NCI-H2227 (cell line): ENCODE measurements around the gene MIER3.

Source experiments
- DNase-seq: peaks from one replicate; lab custom pipeline; 2025; ENCODE audit not compliant: unreplicated experiment; lab: John Stamatoyannopoulos, UW

MIER3 gene

DNA sequence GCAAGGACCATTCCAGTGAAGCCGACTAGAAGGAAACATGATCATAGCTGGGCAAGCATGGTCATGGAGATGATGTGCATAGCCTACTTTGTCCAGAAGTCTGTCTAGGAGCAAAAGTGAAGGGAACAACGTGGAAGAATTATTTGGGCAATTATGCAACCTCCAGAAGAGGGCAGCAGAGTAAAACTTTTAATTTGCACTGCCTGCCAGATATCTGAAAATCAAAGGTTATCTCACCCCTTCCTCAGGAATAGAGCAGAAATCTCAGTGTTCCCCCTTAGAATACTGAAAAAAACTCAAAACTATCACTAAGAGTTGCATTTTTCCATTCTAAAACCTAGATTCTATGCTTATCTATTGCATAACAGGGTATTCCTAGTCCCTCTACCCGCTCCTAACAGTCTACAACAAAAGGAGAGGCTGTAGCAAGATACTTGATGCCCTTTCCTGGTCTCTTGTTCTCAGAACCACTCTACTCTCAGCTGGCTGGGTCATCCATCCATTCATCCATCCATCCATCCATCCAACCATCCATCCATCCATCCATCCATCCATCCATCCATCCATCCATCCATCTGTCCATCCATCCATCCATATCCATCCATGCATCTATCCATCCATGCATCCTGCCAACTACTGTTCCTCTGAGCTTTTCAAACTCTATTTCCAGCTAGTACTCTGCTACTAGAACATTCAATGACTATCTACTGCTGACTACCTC lies 50.9 kb downstream of the MIER3 start:
- peak; percentile 26 for DNase-seq

DNA sequence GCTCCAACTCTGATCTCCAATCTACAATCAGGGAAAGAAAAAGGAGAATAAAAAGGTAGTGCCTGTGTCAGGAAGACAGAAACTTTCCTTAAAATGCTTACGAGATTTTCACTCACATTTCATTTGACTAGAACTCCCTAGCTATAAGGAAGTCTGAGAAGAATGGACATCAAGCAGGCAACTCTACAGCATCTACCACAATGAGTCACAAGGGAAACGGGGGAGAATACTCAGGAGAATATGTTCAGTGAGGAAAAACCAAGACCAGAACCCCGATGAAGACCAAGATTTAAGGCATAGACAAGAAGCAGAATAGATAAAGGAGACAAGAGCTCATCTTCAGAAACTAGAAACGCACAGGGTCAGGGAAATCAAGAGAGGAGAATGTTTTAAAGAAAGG lies 51.5 kb downstream of the MIER3 start:
- no peak for DNase-seq

DNA sequence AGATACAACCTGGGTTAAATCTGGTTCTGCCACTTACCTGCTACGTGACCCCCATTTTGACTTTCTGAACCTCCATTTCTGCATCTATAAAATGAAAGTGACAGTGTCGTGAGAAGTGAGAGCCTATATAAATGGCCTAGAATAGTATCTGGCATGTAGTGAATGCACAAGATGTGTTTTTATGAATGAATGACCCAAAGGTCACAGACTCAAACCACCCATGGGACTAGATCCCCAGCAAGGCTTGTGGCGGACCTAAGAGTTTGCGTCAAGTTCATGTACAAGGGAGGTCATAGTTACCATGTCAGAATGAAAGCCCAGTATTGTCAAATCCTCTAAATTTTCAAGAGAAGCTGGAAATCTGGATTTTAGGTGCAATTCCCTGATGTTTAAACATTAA lies 53.7 kb downstream of the MIER3 start:
- DNase-seq, result no peak

DNA sequence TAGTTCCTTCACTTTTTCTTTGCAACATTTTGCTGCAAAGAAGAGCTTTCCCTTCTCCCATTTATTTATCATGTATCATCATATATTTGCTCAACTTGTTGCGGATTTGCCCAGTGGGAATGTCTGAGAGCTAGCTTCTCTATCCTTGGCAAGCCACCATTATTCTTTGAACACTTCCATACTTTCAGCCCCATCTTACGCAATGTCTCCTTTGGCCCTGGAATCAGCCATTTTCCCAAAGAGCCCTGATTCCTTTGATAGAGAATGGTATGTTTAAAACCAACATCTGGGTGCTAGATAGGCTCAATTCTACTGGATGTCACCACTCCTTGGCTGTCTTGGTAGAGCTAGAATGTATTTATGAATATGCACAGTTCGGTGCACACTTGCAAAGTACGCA lies 55.2 kb downstream of the MIER3 start:
- DNase-seq, result no peak

DNA sequence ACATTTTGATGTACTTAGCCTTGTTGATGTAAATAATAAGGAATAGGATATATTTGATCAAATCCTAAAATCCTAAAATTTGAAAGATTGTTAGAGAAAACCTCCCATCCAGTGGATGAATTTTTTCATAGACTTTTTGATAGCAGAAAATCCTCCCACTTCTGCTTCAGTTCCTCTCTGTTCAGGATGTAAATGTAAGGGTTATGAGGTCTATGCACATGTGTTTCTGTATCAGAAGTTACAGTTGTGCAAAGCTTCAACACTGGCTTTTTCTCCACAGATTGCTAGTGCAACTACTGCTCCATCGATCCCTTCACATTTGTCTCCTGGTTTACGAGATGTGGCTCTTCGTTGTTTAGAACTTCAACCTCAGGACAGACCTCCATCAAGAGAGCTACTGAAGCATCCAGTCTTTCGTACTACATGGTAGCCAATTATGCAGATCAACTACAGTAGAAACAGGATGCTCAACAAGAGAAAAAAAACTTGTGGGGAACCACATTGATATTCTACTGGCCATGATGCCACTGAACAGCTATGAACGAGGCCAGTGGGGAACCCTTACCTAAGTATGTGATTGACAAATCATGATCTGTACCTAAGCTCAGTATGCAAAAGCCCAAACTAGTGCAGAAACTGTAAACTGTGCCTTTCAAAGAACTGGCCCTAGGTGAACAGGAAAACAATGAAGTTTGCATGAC lies 58.5 kb downstream of the MIER3 start:
- no peak for DNase-seq

DNA sequence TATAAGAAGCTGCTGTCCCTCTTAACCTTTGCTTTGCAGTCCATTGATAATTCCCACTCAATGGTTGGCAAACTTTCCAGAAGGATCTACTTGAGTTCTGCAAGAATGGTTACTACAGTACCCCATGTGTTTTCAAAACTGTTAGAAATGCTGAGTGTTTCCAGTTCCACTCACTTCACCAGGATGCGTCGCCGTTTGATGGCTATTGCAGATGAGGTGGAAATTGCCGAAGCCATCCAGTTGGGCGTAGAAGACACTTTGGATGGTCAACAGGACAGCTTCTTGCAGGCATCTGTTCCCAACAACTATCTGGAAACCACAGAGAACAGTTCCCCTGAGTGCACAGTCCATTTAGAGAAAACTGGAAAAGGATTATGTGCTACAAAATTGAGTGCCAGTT lies 70.4 kb downstream of the MIER3 start:
- DNase-seq, result no peak

DNA sequence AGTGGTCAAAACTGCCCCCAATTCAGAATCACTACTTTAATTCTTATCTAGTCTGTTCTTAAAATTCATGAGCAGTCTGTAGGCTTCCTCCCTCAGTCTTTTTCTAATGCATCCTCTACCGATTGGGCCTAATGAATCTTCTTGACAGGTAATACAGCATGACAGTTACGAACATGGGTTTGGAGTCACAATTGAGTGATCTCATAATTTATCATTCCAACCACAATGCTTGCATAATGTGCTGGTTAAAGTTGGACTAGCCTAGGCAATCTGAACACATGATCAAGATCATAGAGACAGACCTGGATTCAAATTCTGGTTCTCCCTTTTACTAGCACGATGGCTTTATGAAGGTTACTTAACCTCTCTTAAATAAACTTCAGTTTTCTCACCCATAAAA lies 75.6 kb downstream of the MIER3 start:
- DNase-seq, result no peak

DNA sequence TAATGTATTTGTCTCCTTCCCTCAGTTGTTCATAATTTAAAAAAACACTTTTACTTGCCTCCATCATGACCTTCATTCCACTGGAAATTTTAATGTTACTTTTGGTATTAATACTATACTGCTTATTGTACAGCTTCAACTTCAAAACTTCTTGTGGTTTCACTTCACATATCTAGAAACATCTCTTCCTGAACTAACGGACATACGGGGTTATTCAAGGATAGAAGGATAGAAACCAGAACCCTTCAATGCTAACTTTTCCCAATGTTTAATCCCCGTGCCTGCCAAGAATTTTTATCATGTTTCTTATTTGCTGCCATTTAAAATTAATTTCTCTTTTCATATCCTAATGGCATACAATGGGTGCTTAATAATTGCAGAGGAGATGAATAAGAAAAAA lies 78.9 kb downstream of the MIER3 start:
- DNase-seq, result no peak

DNA sequence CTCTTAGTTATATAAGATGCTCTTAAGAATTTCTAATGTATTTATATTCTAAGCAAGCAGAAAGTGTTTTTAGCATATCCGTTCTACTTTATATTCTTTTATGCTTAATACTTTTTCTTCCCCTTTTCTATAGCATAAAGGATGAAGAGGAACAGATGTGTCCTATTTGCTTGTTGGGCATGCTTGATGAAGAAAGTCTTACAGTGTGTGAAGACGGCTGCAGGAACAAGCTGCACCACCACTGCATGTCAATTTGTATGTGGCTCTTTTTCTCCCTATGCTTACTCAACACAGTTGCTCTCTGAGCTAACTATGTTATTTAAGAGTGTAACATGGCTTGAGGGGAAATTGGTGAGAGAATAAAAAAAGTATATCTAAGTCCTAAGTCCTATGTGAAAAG lies 80.1 kb downstream of the MIER3 start:
- DNase-seq, result no peak
